Astrocyte (in vitro differentiated cells and primary cell): ENCODE results near the gene CASP12.

Source experiments
- EZH2 ChIP-seq: IDR thresholded peaks from 2 replicates; pipeline ENCODE4 v1.6.1; 2012; ENCODE audit warnings: mild to moderate bottlenecking, low read length, inconsistent platforms; ENCODE audit not compliant: insufficient read depth
- TF ChIP-seq, protein P1 (sequence below): IDR thresholded peaks from 2 replicates; pipeline ENCODE4 v1.5.1; 2011; ENCODE audit warnings: low read depth, mild to moderate bottlenecking, inconsistent platforms, low read length, moderate library complexity; ENCODE audit not compliant: insufficient read depth

DNA sequence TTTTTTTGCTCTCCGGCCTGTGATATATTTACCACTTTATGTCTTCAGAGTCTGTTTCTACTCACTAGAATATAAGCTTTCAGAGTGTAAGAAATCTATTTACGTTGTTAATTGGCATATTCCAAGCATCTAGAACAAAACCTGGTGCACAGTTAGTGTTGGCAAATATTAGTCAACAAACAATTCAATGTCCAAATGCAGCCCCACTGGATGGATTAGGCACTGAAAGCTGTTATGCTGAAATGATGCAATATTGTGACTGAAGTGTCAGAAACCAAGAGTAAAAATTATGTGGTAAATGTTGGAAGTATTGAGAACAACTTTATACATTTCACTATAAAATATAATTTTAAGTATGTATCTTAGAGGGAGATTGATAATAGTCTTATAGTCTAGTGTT lies 45.3 kb upstream of the CASP12 start:
- TF ChIP-seq EZH2: no peak
- TF ChIP-seq, protein P1, sequence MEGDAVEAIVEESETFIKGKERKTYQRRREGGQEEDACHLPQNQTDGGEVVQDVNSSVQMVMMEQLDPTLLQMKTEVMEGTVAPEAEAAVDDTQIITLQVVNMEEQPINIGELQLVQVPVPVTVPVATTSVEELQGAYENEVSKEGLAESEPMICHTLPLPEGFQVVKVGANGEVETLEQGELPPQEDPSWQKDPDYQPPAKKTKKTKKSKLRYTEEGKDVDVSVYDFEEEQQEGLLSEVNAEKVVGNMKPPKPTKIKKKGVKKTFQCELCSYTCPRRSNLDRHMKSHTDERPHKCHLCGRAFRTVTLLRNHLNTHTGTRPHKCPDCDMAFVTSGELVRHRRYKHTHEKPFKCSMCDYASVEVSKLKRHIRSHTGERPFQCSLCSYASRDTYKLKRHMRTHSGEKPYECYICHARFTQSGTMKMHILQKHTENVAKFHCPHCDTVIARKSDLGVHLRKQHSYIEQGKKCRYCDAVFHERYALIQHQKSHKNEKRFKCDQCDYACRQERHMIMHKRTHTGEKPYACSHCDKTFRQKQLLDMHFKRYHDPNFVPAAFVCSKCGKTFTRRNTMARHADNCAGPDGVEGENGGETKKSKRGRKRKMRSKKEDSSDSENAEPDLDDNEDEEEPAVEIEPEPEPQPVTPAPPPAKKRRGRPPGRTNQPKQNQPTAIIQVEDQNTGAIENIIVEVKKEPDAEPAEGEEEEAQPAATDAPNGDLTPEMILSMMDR: no peak
